Parathyroid adenoma (tissue), 2 donors: ENCODE data around the gene SLC4A8.

Source experiments
- H2AFZ ChIP-seq: fragments of 300-600 bp; sonication (generic); one replicate; pipeline ENCODE4 v1.7.0; 2017; ENCODE audit warnings: antibody characterized with exemption, mild to moderate bottlenecking
- H3K27ac ChIP-seq: fragments of 300-600 bp; sonication (generic); one replicate; pipeline ENCODE4 v1.7.0; 2017
- H3K27me3 ChIP-seq: fragments of 300-600 bp; sonication (generic); one replicate; pipeline ENCODE4 v1.7.0; 2017; ENCODE audit warnings: low read length; ENCODE audit not compliant: control insufficient read depth, insufficient read depth
- H3K36me3 ChIP-seq: fragments of 300-600 bp; sonication (generic); one replicate; pipeline ENCODE4 v1.7.0; 2017; ENCODE audit warnings: low read length; ENCODE audit not compliant: control insufficient read depth, insufficient read depth
- H3K4me1 ChIP-seq: fragments of 300-600 bp; sonication (generic); one replicate; pipeline ENCODE4 v1.7.0; 2017; ENCODE audit warnings: control low read depth
- H3K4me2 ChIP-seq: fragments of 300-600 bp; sonication (generic); one replicate; pipeline ENCODE4 v1.7.0; 2017; ENCODE audit warnings: low read length
- H3K4me3 ChIP-seq: fragments of 300-600 bp; sonication (generic); one replicate; pipeline ENCODE4 v1.7.0; 2017; ENCODE audit warnings: low read depth, low read length
- H3K79me2 ChIP-seq: fragments of 300-600 bp; sonication (generic); one replicate; pipeline ENCODE4 v1.7.0; 2017; ENCODE audit warnings: control low read depth
- H3K9ac ChIP-seq: fragments of 300-600 bp; sonication (generic); one replicate; pipeline ENCODE4 v1.7.0; 2017; ENCODE audit warnings: mild to moderate bottlenecking
- H3K9me3 ChIP-seq: fragments of 300-600 bp; sonication (generic); one replicate; pipeline ENCODE4 v1.7.0; 2017; ENCODE audit warnings: low read length; ENCODE audit not compliant: control insufficient read depth
- CTCF ChIP-seq: fragments of 300-600 bp; sonication (generic); IDR thresholded peaks from one replicate; pipeline ENCODE4 v1.7.0; 2017; ENCODE audit warnings: antibody characterized with exemption, mild to moderate bottlenecking
- donor health status: primary hyperparathyroidism.

SLC4A8 gene

DNA sequence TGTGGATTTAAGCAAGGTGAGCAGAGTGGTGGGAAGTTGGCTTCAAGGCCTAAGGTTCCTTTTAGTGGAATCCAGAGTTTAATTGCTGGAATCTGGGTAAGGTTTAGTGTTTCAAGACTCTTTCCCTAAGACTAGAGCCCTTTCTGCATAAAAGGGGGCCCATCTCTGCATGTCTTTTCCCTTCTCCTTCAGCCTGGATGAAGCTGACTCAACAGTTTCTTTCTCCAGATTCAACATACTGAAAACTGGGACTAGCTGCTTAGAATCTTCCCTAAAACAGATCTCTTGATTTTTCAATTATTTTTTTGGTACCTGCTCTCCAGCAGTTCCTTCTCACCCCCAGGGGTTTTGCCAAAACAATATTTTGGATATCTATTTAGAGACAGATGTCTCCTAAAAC, 34.0 kb downstream of the SLC4A8 start:
- Histone ChIP-seq H3K4me3 (no peak overlapping the region), H3K9me3 (no peaks in the 10 kb centered on the region), H3K79me2 (no peaks in the 10 kb centered on the region), H3K4me2 (no peak overlapping the region), H3K4me1 (no peaks in the 10 kb centered on the region), H2AFZ (no peak overlapping the region), H3K27me3 (no peaks in the 10 kb centered on the region), H3K9ac (no peak overlapping the region), H3K36me3 (no peaks in the 10 kb centered on the region), H3K27ac (no peak overlapping the region)
- no peak for TF ChIP-seq CTCF

- Histone ChIP-seq H3K9me3 (no peaks in the 10 kb centered on the region), H2AFZ (no peak overlapping the region), H3K36me3 (no peaks in the 10 kb centered on the region), H3K27ac (no peak overlapping the region), H3K4me2 (no peak overlapping the region), H3K4me3 (no peak overlapping the region), H3K9ac (no peak overlapping the region), H3K79me2 (no peaks in the 10 kb centered on the region), H3K4me1 (no peaks in the 10 kb centered on the region), H3K27me3 (no peaks in the 10 kb centered on the region)
- no peak for TF ChIP-seq CTCF
These were observed 35.9 kb downstream of the SLC4A8 start for GRCh38 chr12:51460519-51460918.

- Histone ChIP-seq H3K4me1 (no peaks in the 10 kb centered on the region), H3K79me2 (no peaks in the 10 kb centered on the region), H2AFZ (no peak overlapping the region), H3K36me3 (no peaks in the 10 kb centered on the region), H3K4me3 (no peak overlapping the region), H3K9ac (no peak overlapping the region), H3K27ac (no peak overlapping the region), H3K4me2 (no peak overlapping the region), H3K27me3 (no peaks in the 10 kb centered on the region), H3K9me3 (no peaks in the 10 kb centered on the region)
- TF ChIP-seq CTCF = no peak
These were observed 40.9 kb downstream of the SLC4A8 start for GRCh38 chr12:51465491-51465890.

GRCh38 chr12:51470116-51470515, 45.5 kb downstream of the SLC4A8 start:
- H3K27me3 ChIP-seq = no peaks in the 10 kb centered on the region
- H3K79me2 ChIP-seq = no peaks in the 10 kb centered on the region
- H3K4me3 ChIP-seq = no peak overlapping the region
- no peak overlapping the region for H3K27ac ChIP-seq
- no peaks in the 10 kb centered on the region for H3K36me3 ChIP-seq
- no peak overlapping the region for H2AFZ ChIP-seq
- H3K9me3 ChIP-seq = no peaks in the 10 kb centered on the region
- no peak overlapping the region for H3K9ac ChIP-seq
- no peak overlapping the region for H3K4me2 ChIP-seq
- TF ChIP-seq CTCF = no peak
- no peaks in the 10 kb centered on the region for H3K4me1 ChIP-seq

DNA sequence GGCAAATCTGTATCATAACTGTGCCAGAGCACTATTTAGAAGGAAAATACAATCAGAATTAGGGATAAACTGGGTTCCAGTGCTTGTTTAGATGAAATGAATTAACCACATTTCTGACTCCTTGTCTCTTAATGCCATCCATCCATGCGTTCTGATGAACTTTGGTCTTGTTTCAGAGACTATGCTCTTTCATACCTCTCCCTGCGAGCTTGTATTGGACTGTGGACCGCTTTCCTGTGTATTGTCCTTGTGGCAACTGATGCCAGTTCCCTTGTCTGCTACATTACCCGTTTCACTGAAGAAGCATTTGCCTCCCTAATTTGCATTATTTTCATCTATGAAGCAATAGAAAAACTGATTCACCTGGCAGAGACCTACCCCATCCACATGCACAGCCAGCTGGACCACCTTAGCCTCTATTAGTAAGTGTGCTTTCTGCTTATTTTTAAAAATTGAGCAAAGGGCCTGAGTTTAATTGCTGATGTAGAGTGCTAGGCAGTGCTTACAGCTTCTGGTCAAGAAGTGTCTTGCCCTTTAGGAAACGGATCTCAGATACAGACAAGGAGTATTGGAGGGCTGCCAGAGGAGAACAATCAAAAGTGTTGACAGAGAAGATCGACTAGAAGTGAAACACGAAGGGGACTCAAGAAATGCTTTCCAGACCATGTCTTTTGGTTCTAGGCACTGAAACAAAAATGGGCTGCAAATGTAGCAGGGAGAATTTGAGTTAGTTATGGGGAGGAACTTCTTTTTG, 46.7 kb downstream of the SLC4A8 start:
- no peak overlapping the region for H3K4me2 ChIP-seq
- no peak for TF ChIP-seq CTCF
- H3K9me3 ChIP-seq = no peaks in the 10 kb centered on the region
- no peaks in the 10 kb centered on the region for H3K79me2 ChIP-seq
- H3K27me3 ChIP-seq = no peaks in the 10 kb centered on the region
- H3K36me3 ChIP-seq = no peaks in the 10 kb centered on the region
- no peak overlapping the region for H3K4me3 ChIP-seq
- no peak overlapping the region for H2AFZ ChIP-seq
- H3K4me1 ChIP-seq = no peaks in the 10 kb centered on the region
- no peak overlapping the region for H3K9ac ChIP-seq
- H3K27ac ChIP-seq = no peak overlapping the region
